ENCODE results near the gene RALB.

DNA sequence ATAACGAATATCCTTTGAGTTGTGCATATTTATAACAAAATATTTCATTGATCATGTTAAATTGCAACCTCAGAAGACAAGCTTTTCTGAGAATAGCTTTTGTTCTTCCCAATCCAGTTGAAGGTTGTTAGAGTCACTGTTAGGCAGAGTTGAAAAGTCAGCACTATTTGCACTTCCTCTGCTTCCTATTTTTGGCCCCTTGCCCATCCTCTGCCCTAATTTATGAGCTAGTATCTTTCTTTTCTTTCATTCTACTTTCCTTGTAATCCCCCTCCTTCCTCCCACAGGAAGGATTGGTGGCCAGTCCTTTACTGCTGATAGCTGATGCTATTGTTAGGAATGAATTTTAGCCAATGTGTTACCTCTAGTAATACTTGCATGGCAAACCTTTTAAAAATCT, 4.9 kb downstream of the RALB start:
- TF ChIP-seq, protein P1, sequence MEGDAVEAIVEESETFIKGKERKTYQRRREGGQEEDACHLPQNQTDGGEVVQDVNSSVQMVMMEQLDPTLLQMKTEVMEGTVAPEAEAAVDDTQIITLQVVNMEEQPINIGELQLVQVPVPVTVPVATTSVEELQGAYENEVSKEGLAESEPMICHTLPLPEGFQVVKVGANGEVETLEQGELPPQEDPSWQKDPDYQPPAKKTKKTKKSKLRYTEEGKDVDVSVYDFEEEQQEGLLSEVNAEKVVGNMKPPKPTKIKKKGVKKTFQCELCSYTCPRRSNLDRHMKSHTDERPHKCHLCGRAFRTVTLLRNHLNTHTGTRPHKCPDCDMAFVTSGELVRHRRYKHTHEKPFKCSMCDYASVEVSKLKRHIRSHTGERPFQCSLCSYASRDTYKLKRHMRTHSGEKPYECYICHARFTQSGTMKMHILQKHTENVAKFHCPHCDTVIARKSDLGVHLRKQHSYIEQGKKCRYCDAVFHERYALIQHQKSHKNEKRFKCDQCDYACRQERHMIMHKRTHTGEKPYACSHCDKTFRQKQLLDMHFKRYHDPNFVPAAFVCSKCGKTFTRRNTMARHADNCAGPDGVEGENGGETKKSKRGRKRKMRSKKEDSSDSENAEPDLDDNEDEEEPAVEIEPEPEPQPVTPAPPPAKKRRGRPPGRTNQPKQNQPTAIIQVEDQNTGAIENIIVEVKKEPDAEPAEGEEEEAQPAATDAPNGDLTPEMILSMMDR (conservative IDR thresholded peaks at IDR 0.05 in 1 of 2, IDR thresholded peaks at IDR 0.05 in 1 of 2; ENCODE audit: low read depth in 1 of 2, low read length in 2 of 2), result no peak
- no peak for TF ChIP-seq EZH2 (IDR thresholded peaks at IDR 0.05; ENCODE audit: low read length, missing control alignments)
